Measurements from ENCODE around the gene RIPOR3.

DNA sequence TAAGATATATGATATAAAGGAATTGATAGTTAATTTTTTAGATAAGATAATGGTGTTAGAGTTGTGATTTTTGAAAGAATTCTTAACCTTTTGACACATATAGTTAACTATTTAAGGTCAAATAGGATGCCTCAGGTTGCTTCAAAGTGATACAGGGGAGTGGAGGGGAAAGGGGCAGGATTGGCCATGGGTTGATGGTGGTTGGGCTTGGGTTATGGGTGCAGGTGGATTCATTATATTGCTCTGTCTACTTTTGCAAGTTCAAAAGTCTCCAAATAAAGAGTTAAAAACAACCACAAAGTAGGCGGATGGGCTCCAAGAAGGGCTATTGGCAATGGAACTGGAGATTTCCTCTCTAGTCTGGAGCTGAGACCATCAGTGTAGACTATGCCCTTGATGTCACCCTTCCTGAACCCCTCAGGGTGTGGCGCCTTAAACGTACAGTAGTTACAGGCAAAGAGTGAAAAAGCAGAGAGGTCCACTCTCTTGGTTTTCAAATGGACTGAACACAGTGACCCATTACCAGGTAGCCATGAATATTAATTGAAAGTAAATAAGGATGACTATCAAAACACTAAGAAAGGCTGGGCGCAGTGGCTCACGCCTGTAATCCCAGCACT is 100.0 kb downstream of the RIPOR3 start:
- TF ChIP-seq, protein P1, sequence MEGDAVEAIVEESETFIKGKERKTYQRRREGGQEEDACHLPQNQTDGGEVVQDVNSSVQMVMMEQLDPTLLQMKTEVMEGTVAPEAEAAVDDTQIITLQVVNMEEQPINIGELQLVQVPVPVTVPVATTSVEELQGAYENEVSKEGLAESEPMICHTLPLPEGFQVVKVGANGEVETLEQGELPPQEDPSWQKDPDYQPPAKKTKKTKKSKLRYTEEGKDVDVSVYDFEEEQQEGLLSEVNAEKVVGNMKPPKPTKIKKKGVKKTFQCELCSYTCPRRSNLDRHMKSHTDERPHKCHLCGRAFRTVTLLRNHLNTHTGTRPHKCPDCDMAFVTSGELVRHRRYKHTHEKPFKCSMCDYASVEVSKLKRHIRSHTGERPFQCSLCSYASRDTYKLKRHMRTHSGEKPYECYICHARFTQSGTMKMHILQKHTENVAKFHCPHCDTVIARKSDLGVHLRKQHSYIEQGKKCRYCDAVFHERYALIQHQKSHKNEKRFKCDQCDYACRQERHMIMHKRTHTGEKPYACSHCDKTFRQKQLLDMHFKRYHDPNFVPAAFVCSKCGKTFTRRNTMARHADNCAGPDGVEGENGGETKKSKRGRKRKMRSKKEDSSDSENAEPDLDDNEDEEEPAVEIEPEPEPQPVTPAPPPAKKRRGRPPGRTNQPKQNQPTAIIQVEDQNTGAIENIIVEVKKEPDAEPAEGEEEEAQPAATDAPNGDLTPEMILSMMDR (IDR thresholded peaks at IDR 0.05) = no peak
- TF ChIP-seq POLR2AphosphoS5 (IDR thresholded peaks at IDR 0.05) (no peak), POLR2A (IDR thresholded peaks at IDR 0.05) (no peak)
